ENCODE data around the gene SNX18. TPM values are rescaled to one million over a fixed set of nuclear protein-coding genes. Genes with fewer than 3 reads are reported as not detected.

SNX18 gene
- total RNA-seq, 2 donors from 2014 or later: 174 to 269 TPM

DNA sequence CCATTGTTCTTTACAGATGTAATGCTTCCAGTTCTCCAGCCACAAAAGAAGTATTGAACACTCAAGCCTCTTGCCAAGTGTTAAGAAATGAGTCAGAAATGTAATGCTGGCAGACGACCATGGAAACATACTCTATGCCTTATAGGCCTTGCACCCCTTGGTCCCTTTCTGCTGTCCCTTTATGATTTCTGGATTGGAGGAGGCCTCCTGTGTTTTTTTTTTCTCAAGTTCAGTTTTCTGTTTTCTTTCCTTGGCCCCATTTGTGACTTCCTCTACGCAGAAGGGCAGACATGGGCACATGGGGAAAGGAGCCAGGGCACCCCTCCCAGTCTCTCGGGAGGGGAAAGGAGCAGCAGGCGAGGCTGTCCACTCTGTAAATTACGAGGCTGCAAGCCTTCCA is 53.4 kb downstream of the SNX18 start:
- Histone ChIP-seq H3K9me3 (no peaks in the 10 kb centered on the region), H3K27ac (peak overlapping the region; percentile 45 to 69), H3K4me3 (peak overlapping the region; percentile 38), H3K4me1 (ENCODE audit: control insufficient read depth in 1 of 2, low read depth in 2 of 2) (peaks cover 13 to 22% of the 10 kb centered on the region in 2 donors), H3K36me3 (no peaks in the 10 kb centered on the region), H3K27me3 (replicated peaks; ENCODE audit: insufficient read depth) (no peaks in the 10 kb centered on the region)
- DNase-seq (ENCODE audit: low spot score): no peak
- TF ChIP-seq, protein P1, sequence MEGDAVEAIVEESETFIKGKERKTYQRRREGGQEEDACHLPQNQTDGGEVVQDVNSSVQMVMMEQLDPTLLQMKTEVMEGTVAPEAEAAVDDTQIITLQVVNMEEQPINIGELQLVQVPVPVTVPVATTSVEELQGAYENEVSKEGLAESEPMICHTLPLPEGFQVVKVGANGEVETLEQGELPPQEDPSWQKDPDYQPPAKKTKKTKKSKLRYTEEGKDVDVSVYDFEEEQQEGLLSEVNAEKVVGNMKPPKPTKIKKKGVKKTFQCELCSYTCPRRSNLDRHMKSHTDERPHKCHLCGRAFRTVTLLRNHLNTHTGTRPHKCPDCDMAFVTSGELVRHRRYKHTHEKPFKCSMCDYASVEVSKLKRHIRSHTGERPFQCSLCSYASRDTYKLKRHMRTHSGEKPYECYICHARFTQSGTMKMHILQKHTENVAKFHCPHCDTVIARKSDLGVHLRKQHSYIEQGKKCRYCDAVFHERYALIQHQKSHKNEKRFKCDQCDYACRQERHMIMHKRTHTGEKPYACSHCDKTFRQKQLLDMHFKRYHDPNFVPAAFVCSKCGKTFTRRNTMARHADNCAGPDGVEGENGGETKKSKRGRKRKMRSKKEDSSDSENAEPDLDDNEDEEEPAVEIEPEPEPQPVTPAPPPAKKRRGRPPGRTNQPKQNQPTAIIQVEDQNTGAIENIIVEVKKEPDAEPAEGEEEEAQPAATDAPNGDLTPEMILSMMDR (IDR thresholded peaks at IDR 0.05): no peak
- peak; percentile 34 for ATAC-seq (ENCODE audit: insufficient number of reproducible peaks, low FRiP score, low read depth)

GRCh38 chr5:54571462-54571861 is 53.9 kb downstream of the SNX18 start:
- TF ChIP-seq, protein P1 (IDR thresholded peaks at IDR 0.05): no peak
- Histone ChIP-seq H3K27ac (peak overlapping the region in 1 of 2 donors; percentile 45), H3K9me3 (no peaks in the 10 kb centered on the region), H3K27me3 (replicated peaks; ENCODE audit: insufficient read depth) (no peaks in the 10 kb centered on the region), H3K36me3 (no peaks in the 10 kb centered on the region), H3K4me1 (ENCODE audit: control insufficient read depth in 1 of 2, low read depth in 2 of 2) (peaks cover 13 to 22% of the 10 kb centered on the region in 2 donors), H3K4me3 (no peak overlapping the region)
- DNase-seq (ENCODE audit: low spot score): no peak
- ATAC-seq (ENCODE audit: insufficient number of reproducible peaks, low FRiP score, low read depth): no peak

DNA sequence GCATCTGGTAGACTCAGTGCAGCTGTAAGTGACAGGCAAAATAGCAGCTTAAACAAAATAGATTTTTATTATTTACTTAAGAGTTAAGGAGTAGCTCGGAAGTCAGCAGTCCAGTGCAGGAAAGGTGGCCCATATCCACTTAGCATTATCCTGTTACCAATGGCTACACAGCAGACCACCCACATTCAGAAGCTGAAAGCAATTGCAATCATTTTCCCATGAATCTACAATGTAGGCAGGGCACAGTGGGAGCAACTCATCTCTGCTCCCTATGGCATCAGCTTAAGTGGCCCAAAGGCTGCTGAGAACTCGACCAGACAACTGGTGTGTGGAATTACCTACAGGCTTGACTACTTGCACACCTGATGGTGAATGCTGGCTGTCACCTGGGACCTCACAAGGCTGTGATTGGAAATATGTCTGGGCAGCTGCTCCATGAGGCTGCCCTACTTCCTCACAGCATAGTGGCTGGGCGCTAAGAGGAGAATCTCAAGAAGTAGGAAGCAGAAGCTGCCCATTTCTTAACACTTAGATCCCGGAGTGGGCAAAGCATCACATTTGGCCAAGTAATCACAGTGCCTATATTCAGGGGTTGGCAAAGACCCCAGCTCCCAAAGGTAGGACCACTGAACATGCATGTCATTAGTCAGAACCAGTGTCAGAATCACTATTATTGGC is 56.4 kb downstream of the SNX18 start:
- DNase-seq (ENCODE audit: low spot score): no peak
- no peaks in the 10 kb centered on the region for H3K27me3 ChIP-seq (replicated peaks; ENCODE audit: insufficient read depth)
- H3K4me1 ChIP-seq (ENCODE audit: control insufficient read depth in 1 of 2, low read depth in 2 of 2): peaks cover 13 to 22% of the 10 kb centered on the region in 2 donors
- H3K36me3 ChIP-seq: no peaks in the 10 kb centered on the region
- no peaks in the 10 kb centered on the region for H3K9me3 ChIP-seq
- no peak overlapping the region for H3K4me3 ChIP-seq
- H3K27ac ChIP-seq: no peak overlapping the region
- TF ChIP-seq, protein P1 (IDR thresholded peaks at IDR 0.05): no peak
- no peak for ATAC-seq (ENCODE audit: insufficient number of reproducible peaks, low FRiP score, low read depth)

DNA sequence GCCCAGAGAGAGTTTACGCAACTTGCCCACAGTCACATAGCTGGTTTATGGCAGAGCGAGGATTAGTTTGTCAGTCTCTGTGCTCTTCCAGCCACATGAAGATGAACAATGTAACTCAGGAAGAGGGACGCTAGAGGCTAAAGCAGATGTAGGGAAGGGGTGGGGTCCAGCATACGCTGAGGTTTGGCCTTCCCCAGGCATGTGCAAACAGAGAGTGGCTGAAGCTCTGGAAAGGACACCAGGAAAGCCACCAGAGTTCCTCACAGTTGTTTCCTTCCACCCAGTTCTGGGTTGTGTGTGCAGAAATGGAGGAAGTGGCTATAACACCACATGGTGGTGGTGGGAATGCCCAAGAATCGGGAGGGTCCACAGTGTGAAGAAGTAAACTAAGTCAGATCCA is 60.0 kb downstream of the SNX18 start:
- Histone ChIP-seq H3K27me3 (replicated peaks; ENCODE audit: insufficient read depth) (no peaks in the 10 kb centered on the region), H3K4me1 (ENCODE audit: control insufficient read depth in 1 of 2, low read depth in 2 of 2) (peaks cover 20 to 33% of the 10 kb centered on the region in 2 donors), H3K9me3 (no peaks in the 10 kb centered on the region), H3K27ac (no peak overlapping the region), H3K4me3 (no peak overlapping the region), H3K36me3 (no peaks in the 10 kb centered on the region)
- DNase-seq (ENCODE audit: low spot score): no peak
- TF ChIP-seq, protein P1 (IDR thresholded peaks at IDR 0.05): no peak
- no peak for ATAC-seq (ENCODE audit: insufficient number of reproducible peaks, low FRiP score, low read depth)

- H3K4me3 ChIP-seq: no peak overlapping the region
- no peaks in the 10 kb centered on the region for H3K9me3 ChIP-seq
- no peak for DNase-seq (ENCODE audit: low spot score)
- H3K36me3 ChIP-seq: no peaks in the 10 kb centered on the region
- TF ChIP-seq, protein P1 (IDR thresholded peaks at IDR 0.05): no peak
- no peak for ATAC-seq (ENCODE audit: insufficient number of reproducible peaks, low FRiP score, low read depth)
- peaks cover 20 to 38% of the 10 kb centered on the region in 2 donors for H3K4me1 ChIP-seq (ENCODE audit: control insufficient read depth in 1 of 2, low read depth in 2 of 2)
- H3K27me3 ChIP-seq (replicated peaks; ENCODE audit: insufficient read depth): no peaks in the 10 kb centered on the region
- no peak overlapping the region for H3K27ac ChIP-seq
Observed at GRCh38 chr5:54577937-54578653, 60.5 kb downstream of the SNX18 start.
